Fibroblast of lung (primary cell): ENCODE data around the gene FARP1. TPM values are rescaled to one million over a fixed set of nuclear protein-coding genes. Genes with fewer than 3 reads are reported as not detected.

Source experiments
- DNase-seq, 2 donors: peaks; one replicate each; pipeline versions ENCODE4 v3.0.0 to v3.0.0-alpha.2; 2010; ENCODE audit warnings: low read depth in 2 of 2
- H2AFZ ChIP-seq: 2 replicates; pipeline ENCODE4 v1.5.1; 2012; ENCODE audit warnings: low read length, control low read depth, inconsistent platforms
- H3K27ac ChIP-seq: 2 replicates; pipeline ENCODE4 v1.5.1; 2011; ENCODE audit warnings: low read length, control low read depth; ENCODE audit not compliant: insufficient read depth
- H3K27me3 ChIP-seq: 2 replicates; pipeline ENCODE4 v1.5.1; 2011; ENCODE audit warnings: mild to moderate bottlenecking, low read length; ENCODE audit not compliant: control insufficient read depth, insufficient read depth
- H3K36me3 ChIP-seq: 2 replicates; pipeline ENCODE4 v1.5.1; 2011; ENCODE audit warnings: low read length; ENCODE audit not compliant: control insufficient read depth, insufficient read depth
- H3K4me1 ChIP-seq: 2 replicates; pipeline ENCODE4 v1.5.1; 2011; ENCODE audit warnings: low read length; ENCODE audit not compliant: control insufficient read depth, insufficient read depth; ENCODE audit errors: extremely low read depth
- H3K4me2 ChIP-seq: 2 replicates; pipeline ENCODE4 v1.5.1; 2011; ENCODE audit warnings: low read length, control low read depth; ENCODE audit not compliant: insufficient read depth; ENCODE audit errors: extremely low read depth
- H3K4me3 ChIP-seq, 4 experiments: fragments of 200-600 bp in 1 of 4; sonication (generic) in 1 of 4; replicated peaks in 1 of 4; 2 replicates each; pipeline ENCODE4 v1.5.1; 2011 to 2016; ENCODE audit warnings: low read length in 4 of 4, low read depth in 3 of 4, mild to moderate bottlenecking in 3 of 4, control low read depth in 2 of 4, inconsistent platforms in 1 of 4, mixed read lengths in 1 of 4; ENCODE audit not compliant: insufficient read depth in 1 of 4; ENCODE audit errors: control extremely low read depth in 1 of 4
- H3K79me2 ChIP-seq: 2 replicates; pipeline ENCODE4 v1.5.1; 2012; ENCODE audit warnings: mild to moderate bottlenecking, low read length, inconsistent platforms; ENCODE audit not compliant: control insufficient read depth, insufficient read depth
- H3K9ac ChIP-seq: 2 replicates; pipeline ENCODE4 v1.5.1; 2011; ENCODE audit warnings: mild to moderate bottlenecking, low read length, control low read depth; ENCODE audit not compliant: insufficient read depth
- H3K9me3 ChIP-seq: 2 replicates; pipeline ENCODE4 v1.5.1; 2012; ENCODE audit warnings: low read depth, low read length; ENCODE audit not compliant: control insufficient read depth, insufficient read depth
- H4K20me1 ChIP-seq: 2 replicates; pipeline ENCODE4 v1.5.1; 2011; ENCODE audit warnings: low read length; ENCODE audit not compliant: control insufficient read depth, insufficient read depth; ENCODE audit errors: extremely low read depth
- CTCF ChIP-seq, 2 donors: IDR thresholded peaks in 1 of 2; conservative IDR thresholded peaks in 1 of 2; 1 replicate in 1 of 2; 2 replicates in 1 of 2; pipeline ENCODE4 v1.5.1; 2011 to 2012; ENCODE audit warnings: low read length in 2 of 2, control low read depth in 1 of 2, inconsistent platforms in 1 of 2, low read depth in 1 of 2, mild to moderate bottlenecking in 1 of 2
- EZH2 ChIP-seq: IDR thresholded peaks from 2 replicates; pipeline ENCODE4 v1.5.1; 2012; ENCODE audit warnings: low read length, control low read depth, mild to moderate bottlenecking; ENCODE audit errors: missing control alignments
- polyA plus RNA-seq, 2 donors: library from polyadenylated mRNA; depleted of rRNA in 1 of 2; stranded (reverse) in 1 of 2; unstranded in 1 of 2; fragments of >200 nt; gene quantifications; 2 replicates each; pipeline ENCODE4 v1.2.1, GENCODE V29; 2011 to 2012; ENCODE audit warnings: missing spikeins in 1 of 2
- total RNA-seq: library from RNA; depleted of rRNA; stranded (reverse); fragments of >200 nt; gene quantifications from 2 replicates; pipeline ENCODE4 v1.2.1, GENCODE V29; 2014

The FARP1 gene
- total and polyA plus RNA-seq, 2 donors (not counting 1 experiment from before 2014, with no cell fraction given) = 50.9 to 199 TPM

DNA sequence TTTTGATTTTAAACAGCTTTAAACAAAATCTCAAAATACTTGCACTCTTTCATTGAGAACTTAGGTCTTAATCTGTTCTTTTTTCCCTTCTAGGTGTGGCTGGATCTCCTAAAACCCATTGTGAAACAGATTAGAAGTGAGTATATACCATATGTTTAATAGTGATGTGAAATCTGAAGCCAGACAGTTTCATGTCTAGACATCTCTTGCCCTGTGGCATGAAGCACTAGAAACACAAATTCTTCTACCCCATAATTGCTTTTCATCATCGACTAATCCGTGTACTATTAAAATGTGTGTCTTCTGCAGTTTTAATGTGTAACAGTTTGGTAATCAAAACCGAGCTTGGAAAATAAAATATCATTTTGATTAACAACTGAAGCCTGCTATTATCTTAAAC lies 222.4 kb downstream of the FARP1 start:
- Histone ChIP-seq H3K4me2 (no peak overlapping the region), H3K36me3 (no peaks in the 10 kb centered on the region), H3K9ac (no peak overlapping the region), H3K79me2 (peaks cover 2% of the 10 kb centered on the region), H2AFZ (no peak overlapping the region), H3K4me1 (peaks cover 7% of the 10 kb centered on the region), H4K20me1 (no peaks in the 10 kb centered on the region), H3K27me3 (no peaks in the 10 kb centered on the region), H3K4me3 (no peak overlapping the region), H3K9me3 (no peaks in the 10 kb centered on the region), H3K27ac (no peak overlapping the region)
- no peak for TF ChIP-seq EZH2
- no peak for TF ChIP-seq CTCF (conservative IDR thresholded peaks at IDR 0.05 in 1 of 2, IDR thresholded peaks at IDR 0.05 in 1 of 2; ENCODE audit: low read depth in 1 of 2, low read length in 2 of 2)
- no peak for DNase-seq

DNA sequence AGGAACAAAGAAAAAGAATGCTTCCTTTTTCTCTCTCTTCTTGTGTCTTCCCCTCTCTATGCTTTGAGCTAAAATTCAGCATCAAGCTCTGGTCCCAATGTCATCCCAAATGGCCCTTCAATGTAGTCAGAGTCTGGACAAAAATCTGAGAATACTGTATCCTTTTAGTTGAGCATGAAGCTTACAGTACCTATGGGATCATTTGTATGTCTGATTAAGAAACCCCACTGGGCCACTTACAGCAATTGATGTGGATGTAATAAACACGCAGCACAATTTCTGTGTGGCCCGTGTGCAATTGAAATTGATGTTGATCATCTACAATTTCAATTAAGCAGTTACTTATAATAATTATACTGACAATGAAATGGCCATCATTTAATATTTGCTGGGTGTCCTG lies 223.1 kb downstream of the FARP1 start:
- no peak overlapping the region for H3K4me3 ChIP-seq
- H3K4me1 ChIP-seq = peaks cover 12% of the 10 kb centered on the region
- H3K4me2 ChIP-seq = no peak overlapping the region
- no peaks in the 10 kb centered on the region for H3K36me3 ChIP-seq
- no peak for TF ChIP-seq CTCF (conservative IDR thresholded peaks at IDR 0.05 in 1 of 2, IDR thresholded peaks at IDR 0.05 in 1 of 2; ENCODE audit: low read depth in 1 of 2, low read length in 2 of 2)
- no peak for TF ChIP-seq EZH2
- no peak overlapping the region for H3K9ac ChIP-seq
- H3K9me3 ChIP-seq = no peaks in the 10 kb centered on the region
- no peaks in the 10 kb centered on the region for H4K20me1 ChIP-seq
- H3K27ac ChIP-seq = no peak overlapping the region
- no peak for DNase-seq
- H3K79me2 ChIP-seq = peaks cover 2% of the 10 kb centered on the region
- H2AFZ ChIP-seq = no peak overlapping the region
- no peaks in the 10 kb centered on the region for H3K27me3 ChIP-seq

- Histone ChIP-seq H3K4me3 (no peak overlapping the region), H3K4me2 (no peak overlapping the region), H3K9ac (no peak overlapping the region), H3K27me3 (no peaks in the 10 kb centered on the region), H2AFZ (no peak overlapping the region), H3K36me3 (no peaks in the 10 kb centered on the region), H3K9me3 (no peaks in the 10 kb centered on the region), H3K4me1 (peaks cover 13% of the 10 kb centered on the region), H3K79me2 (peaks cover 2% of the 10 kb centered on the region), H3K27ac (no peak overlapping the region), H4K20me1 (no peaks in the 10 kb centered on the region)
- TF ChIP-seq EZH2 = no peak
- TF ChIP-seq CTCF (conservative IDR thresholded peaks at IDR 0.05 in 1 of 2, IDR thresholded peaks at IDR 0.05 in 1 of 2; ENCODE audit: low read depth in 1 of 2, low read length in 2 of 2) = no peak
- no peak for DNase-seq
These were observed 223.5 kb downstream of the FARP1 start for GRCh38 chr13:98366443-98366842.
